Suppressor macrophage treated with lipopolysaccharide for 4 hours (primary cell): Measurements from ENCODE around the gene MSI2.

Source experiments
- DNase-seq: peaks from one replicate; pipeline ENCODE4 v3.0.0-alpha.2; 2020

MSI2 gene

GRCh38 chr17:57323391-57323790 lies 67.1 kb downstream of the MSI2 start:
- no peak for DNase-seq

GRCh38 chr17:57324060-57324459 lies 67.7 kb downstream of the MSI2 start:
- no peak for DNase-seq

GRCh38 chr17:57324631-57325030 lies 68.3 kb downstream of the MSI2 start:
- DNase-seq = no peak

- DNase-seq = no peak
These were observed 70.0 kb downstream of the MSI2 start for GRCh38 chr17:57326336-57326735.

GRCh38 chr17:57326764-57327163 lies 70.4 kb downstream of the MSI2 start:
- DNase-seq = no peak

GRCh38 chr17:57327176-57327970 lies 71.0 kb downstream of the MSI2 start:
- no peak for DNase-seq

GRCh38 chr17:57328109-57328882 lies 72.0 kb downstream of the MSI2 start:
- DNase-seq = no peak

GRCh38 chr17:57329380-57330214 lies 73.3 kb downstream of the MSI2 start:
- DNase-seq = no peak

GRCh38 chr17:57330587-57330986 lies 74.3 kb downstream of the MSI2 start:
- DNase-seq = no peak

- DNase-seq = no peak
These were observed 75.1 kb downstream of the MSI2 start for GRCh38 chr17:57331423-57331822.

GRCh38 chr17:57332501-57332900 lies 76.2 kb downstream of the MSI2 start:
- no peak for DNase-seq

- DNase-seq = no peak
These were observed 79.0 kb downstream of the MSI2 start for GRCh38 chr17:57335195-57335792.

GRCh38 chr17:57337390-57337789 lies 81.1 kb downstream of the MSI2 start:
- DNase-seq = no peak

GRCh38 chr17:57338257-57338914 lies 82.1 kb downstream of the MSI2 start:
- no peak for DNase-seq

- no peak for DNase-seq
These were observed 84.0 kb downstream of the MSI2 start for GRCh38 chr17:57340160-57340981.

- no peak for DNase-seq
These were observed 85.6 kb downstream of the MSI2 start for GRCh38 chr17:57341611-57342540.

GRCh38 chr17:57342963-57343589 lies 86.8 kb downstream of the MSI2 start:
- DNase-seq = no peak

GRCh38 chr17:57343717-57344116 lies 87.4 kb downstream of the MSI2 start:
- no peak for DNase-seq

- DNase-seq = no peak
These were observed 87.9 kb downstream of the MSI2 start for GRCh38 chr17:57344261-57344660.
